AG09309 (cell line): Measurements from ENCODE around the gene DLX4.

Experiments
- DNase-seq: peaks from one replicate; pipeline ENCODE4 v3.0.0-alpha.2; 2010; ENCODE audit warnings: low read depth
- H3K4me3 ChIP-seq: 2 replicates; pipeline ENCODE4 v1.5.1; 2011; ENCODE audit warnings: mild to moderate bottlenecking, low read depth, low read length, moderate library complexity; ENCODE audit not compliant: control insufficient read depth
- TF ChIP-seq, protein P1 (sequence below): IDR thresholded peaks from 2 replicates; pipeline ENCODE4 v1.5.1; 2011; ENCODE audit warnings: mild to moderate bottlenecking, low read depth, low read length, inconsistent platforms; ENCODE audit not compliant: insufficient read depth, control insufficient read depth; ENCODE audit errors: missing control alignments

DLX4 gene, protein sequence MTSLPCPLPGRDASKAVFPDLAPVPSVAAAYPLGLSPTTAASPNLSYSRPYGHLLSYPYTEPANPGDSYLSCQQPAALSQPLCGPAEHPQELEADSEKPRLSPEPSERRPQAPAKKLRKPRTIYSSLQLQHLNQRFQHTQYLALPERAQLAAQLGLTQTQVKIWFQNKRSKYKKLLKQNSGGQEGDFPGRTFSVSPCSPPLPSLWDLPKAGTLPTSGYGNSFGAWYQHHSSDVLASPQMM

DNA sequence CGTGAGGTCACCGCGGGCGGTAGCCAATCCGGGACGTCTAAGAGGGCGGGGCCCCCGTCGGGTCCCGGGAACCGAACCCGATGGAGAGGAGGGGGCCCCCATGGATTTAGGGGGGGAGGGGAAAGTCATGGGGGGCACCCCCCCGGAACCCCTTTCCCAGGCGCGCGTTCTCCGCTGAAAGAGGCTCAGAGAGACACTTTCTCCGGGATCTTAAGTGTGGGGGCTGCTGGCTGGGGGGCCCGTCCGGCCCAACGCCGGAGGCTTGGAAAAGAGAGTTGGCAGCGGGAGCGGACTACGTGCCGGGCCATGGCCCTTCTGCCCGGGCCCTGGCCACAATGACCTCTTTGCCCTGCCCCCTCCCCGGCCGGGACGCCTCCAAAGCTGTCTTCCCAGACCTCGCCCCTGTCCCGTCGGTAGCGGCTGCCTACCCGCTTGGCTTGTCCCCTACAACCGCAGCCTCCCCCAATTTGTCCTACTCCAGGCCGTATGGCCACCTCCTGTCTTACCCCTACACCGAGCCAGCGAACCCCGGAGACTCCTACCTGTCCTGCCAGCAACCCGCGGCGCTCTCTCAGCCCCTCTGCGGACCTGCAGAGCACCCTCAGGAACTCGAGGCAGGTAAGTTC, at the start of gene DLX4:
Gene DLX4 (plus strand): TSS at position 57 of the 626 bp plus-strand sequence. CDS start 279 bp downstream, at position 336.
- DNase-seq, result no peak
- TF ChIP-seq, protein P1, sequence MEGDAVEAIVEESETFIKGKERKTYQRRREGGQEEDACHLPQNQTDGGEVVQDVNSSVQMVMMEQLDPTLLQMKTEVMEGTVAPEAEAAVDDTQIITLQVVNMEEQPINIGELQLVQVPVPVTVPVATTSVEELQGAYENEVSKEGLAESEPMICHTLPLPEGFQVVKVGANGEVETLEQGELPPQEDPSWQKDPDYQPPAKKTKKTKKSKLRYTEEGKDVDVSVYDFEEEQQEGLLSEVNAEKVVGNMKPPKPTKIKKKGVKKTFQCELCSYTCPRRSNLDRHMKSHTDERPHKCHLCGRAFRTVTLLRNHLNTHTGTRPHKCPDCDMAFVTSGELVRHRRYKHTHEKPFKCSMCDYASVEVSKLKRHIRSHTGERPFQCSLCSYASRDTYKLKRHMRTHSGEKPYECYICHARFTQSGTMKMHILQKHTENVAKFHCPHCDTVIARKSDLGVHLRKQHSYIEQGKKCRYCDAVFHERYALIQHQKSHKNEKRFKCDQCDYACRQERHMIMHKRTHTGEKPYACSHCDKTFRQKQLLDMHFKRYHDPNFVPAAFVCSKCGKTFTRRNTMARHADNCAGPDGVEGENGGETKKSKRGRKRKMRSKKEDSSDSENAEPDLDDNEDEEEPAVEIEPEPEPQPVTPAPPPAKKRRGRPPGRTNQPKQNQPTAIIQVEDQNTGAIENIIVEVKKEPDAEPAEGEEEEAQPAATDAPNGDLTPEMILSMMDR, result no peak
- peak within 1 kb of the TSS; percentile 34 for H3K4me3 ChIP-seq

DNA sequence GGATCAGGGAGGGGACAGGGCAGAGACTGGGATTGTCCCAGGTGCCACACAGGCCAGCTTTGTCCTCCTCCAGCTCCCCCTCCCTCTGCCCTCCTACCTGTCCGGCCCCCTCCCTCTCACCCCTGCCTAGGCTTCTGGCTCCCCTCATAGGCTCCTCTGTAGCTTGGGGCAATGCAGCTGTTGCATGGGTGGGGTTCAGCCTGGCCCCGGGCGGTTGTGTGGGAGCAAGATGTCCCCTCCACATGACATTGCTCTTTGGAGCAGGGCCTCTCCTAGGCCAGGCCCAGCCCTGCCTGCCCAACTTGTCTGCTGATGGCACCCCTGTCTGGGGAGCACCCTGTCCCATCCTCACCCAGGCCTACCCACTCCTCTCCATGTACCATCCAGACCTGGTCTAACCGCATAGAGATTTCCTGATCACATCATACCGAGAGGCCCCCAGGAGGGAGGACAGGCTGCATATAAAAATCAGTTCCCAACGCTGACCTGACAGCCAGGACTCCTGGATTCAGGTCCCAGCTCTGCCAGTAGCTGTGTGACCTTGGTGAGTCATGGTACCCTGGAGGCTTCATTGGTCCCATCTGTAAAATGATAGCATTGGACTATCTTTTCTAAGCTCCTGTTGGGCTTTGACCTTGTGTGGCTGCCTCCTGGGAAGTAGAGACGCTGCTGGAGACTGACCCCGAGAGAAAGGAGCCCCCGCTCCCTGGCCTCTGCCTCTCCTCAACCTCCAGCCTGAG, 48.8 kb upstream of the DLX4 start:
- no peak for DNase-seq
- TF ChIP-seq, protein P1, result no peak

DNA sequence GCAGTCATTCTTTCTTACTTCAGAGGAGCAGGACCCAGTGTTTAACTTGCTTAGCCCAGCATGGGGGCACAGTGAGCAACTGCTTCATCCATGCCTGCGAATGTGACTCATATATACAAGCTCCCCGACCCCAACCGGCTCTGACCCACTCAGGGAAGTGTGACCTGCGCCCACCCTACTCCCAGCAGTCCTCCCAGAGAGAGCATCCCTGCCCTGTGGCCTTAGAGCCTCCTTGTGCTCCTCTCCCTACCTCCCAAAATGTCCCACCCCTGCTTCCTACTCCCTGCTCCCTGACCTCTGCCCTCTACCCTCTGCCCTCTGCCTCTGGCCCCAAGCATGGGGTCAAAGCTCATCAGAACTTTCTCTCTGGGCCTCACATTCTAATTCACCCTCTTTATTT, 46.9 kb upstream of the DLX4 start:
- no peak for DNase-seq
- TF ChIP-seq, protein P1, result no peak
- no peak overlapping the region for H3K4me3 ChIP-seq

More for the DNA sequence above, 48.8 kb upstream of the DLX4 start:
- H3K4me3 ChIP-seq, result no peak overlapping the region

DNA sequence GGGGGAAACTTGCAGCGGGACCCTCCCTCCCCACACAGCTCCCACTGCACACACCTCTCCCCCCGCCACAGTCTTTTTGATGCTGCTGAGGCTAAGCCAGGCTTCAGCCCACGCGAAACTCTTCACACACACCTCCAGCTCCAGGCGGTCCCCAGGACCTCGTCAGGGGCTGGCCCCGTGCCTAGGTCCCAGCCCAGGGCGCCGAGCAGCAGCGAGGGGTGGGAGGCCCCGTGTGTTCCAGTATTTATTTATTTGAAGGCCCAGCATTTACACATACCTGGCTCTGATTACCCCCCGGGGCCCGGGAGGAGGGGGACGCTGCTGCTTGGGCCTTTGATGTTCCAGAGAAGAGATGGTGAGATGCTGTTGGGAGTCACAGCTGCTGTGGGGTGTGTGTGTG, 44.9 kb upstream of the DLX4 start:
- TF ChIP-seq, protein P1, result no peak
- DNase-seq, result no peak
- no peak overlapping the region for H3K4me3 ChIP-seq

DNA sequence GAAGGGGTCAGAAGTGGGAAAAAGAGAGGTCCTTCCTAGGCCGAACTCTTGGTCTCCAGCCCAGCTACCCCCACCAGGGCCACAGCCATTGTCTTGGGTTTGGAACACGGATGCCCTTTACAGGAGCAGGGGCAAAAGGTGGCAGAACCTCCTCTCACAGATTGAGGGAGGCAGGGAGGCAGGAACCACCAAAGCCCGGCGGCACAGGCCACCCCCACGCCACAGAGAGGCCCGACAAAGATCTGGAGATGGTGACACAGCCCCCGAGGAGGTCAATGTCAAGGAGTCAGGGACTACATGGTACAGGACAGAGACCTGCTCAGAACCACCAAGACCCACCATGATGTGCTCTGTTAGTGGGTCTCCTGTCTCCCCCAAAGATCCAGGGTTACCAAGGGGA, 44.4 kb upstream of the DLX4 start:
- TF ChIP-seq, protein P1, result no peak
- DNase-seq, result no peak
- H3K4me3 ChIP-seq, result no peak overlapping the region

DNA sequence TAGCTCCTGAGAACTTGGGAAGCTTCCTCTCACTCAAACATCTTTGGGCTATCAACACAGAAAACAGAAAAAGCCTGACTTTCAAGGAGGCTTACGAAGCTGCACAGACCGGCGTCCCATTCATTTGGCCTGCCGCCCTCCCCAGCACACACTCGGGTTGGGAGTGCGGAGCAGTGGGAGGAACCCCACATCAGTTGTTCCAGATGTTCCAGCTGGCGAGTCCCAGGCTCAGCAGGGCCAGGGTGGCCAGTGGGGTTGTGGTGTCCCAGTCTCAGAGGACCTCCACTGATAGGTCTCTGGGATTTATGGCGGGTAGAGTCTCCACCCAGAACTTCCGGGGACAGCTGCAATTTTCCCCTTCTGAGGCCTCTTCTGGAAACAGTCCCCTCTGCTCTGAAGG, 43.1 kb upstream of the DLX4 start:
- TF ChIP-seq, protein P1, result no peak
- H3K4me3 ChIP-seq, result no peak overlapping the region
- DNase-seq, result no peak
